Spinal cord (tissue), 10 donors: ENCODE data around the gene NTN3. TPM values are rescaled to one million over a fixed set of nuclear protein-coding genes. Genes with fewer than 3 reads are reported as not detected.

Experiments
- DNase-seq, 6 donors: peaks; one replicate each; pipeline versions ENCODE4 v3.0.0 to v3.0.0-alpha.2; 2013 to 2015; ENCODE audit warnings: low spot score in 6 of 6, low read depth in 4 of 6
- H3K27ac ChIP-seq: one replicate; pipeline ENCODE4 v1.5.1; 2013; ENCODE audit warnings: low read depth, low read length, control low read depth
- H3K27me3 ChIP-seq: one replicate; pipeline ENCODE4 v1.6.1; 2013; ENCODE audit warnings: low read length; ENCODE audit not compliant: control insufficient read depth, insufficient read depth
- H3K36me3 ChIP-seq: one replicate; pipeline ENCODE4 v1.6.1; 2013; ENCODE audit warnings: low read length; ENCODE audit not compliant: control insufficient read depth, insufficient read depth
- H3K4me1 ChIP-seq: one replicate; pipeline ENCODE4 v1.6.1; 2013; ENCODE audit warnings: low read length; ENCODE audit not compliant: control insufficient read depth, insufficient read depth
- H3K4me3 ChIP-seq: one replicate; pipeline ENCODE4 v1.5.1; 2013; ENCODE audit warnings: low read depth, low read length, control low read depth
- H3K9me3 ChIP-seq: one replicate; pipeline ENCODE4 v1.6.1; 2013; ENCODE audit warnings: low read length; ENCODE audit not compliant: control insufficient read depth, insufficient read depth
- WGBS: methylation state at CpG from one replicate; pipeline ENCODE4 v1.1.5; 2013; ENCODE audit warnings: missing lambda C conversion rate; ENCODE audit not compliant: insufficient coverage; 5-methylcytosine and 5-hydroxymethylcytosine counted together
- polyA plus RNA-seq, 2 donors: library from polyadenylated mRNA; unstranded; fragments of 120-200 nt; gene quantifications; one replicate each; pipeline ENCODE4 v1.2.1, GENCODE V29; 2013; ENCODE audit not compliant: insufficient read length in 2 of 2
- total RNA-seq, 2 donors: library from RNA; depleted of rRNA in 1 of 2; stranded (reverse); fragments of 120-200 nt in 1 of 2; fragments of >200 nt in 1 of 2; gene quantifications; one replicate each; pipeline versions ENCODE4 v1.2.3 to v1.2.4, GENCODE V29; 2013 to 2014
- donor health status: healthy.

NTN3 gene
- total and polyA plus RNA-seq, 4 donors, result 1.6 to 3.9 (median 3.0) TPM

GRCh38 chr16:2455081-2455845 is 15.8 kb upstream of the NTN3 start:
- no peak overlapping the region for H3K4me3 ChIP-seq
- DNase-seq, result no peak
- H3K9me3 ChIP-seq, result no peaks in the 10 kb centered on the region
- no peak overlapping the region for H3K27ac ChIP-seq
- H3K4me1 ChIP-seq, result peaks cover 17% of the 10 kb centered on the region
- no peaks in the 10 kb centered on the region for H3K27me3 ChIP-seq
- WGBS, result 98% methylated on average over 21 of the region's 28 CpGs
- peaks cover 83% of the 10 kb centered on the region for H3K36me3 ChIP-seq

GRCh38 chr16:2456551-2457153 is 14.4 kb upstream of the NTN3 start:
- Histone ChIP-seq H3K27ac (no peak overlapping the region), H3K4me3 (no peak overlapping the region), H3K4me1 (peaks cover 30% of the 10 kb centered on the region), H3K9me3 (no peaks in the 10 kb centered on the region), H3K36me3 (peaks cover 78% of the 10 kb centered on the region), H3K27me3 (no peaks in the 10 kb centered on the region)
- WGBS, result 97% methylated on average over 21 of the region's 21 CpGs
- DNase-seq, result no peak

- H3K36me3 ChIP-seq, result peaks cover 78% of the 10 kb centered on the region
- 70% methylated on average over 13 of the region's 13 CpGs for WGBS
- H3K27me3 ChIP-seq, result no peaks in the 10 kb centered on the region
- no peak overlapping the region for H3K4me3 ChIP-seq
- no peak for DNase-seq
- H3K9me3 ChIP-seq, result no peaks in the 10 kb centered on the region
- no peak overlapping the region for H3K27ac ChIP-seq
- H3K4me1 ChIP-seq, result peaks cover 30% of the 10 kb centered on the region
Measured at GRCh38 chr16:2457267-2457666, 13.8 kb upstream of the NTN3 start.

- H3K36me3 ChIP-seq, result peaks cover 82% of the 10 kb centered on the region
- H3K4me3 ChIP-seq, result no peak overlapping the region
- no peak for DNase-seq
- WGBS, result 82% methylated on average over 6 of the region's 7 CpGs
- H3K27ac ChIP-seq, result no peak overlapping the region
- no peaks in the 10 kb centered on the region for H3K9me3 ChIP-seq
- no peaks in the 10 kb centered on the region for H3K27me3 ChIP-seq
- H3K4me1 ChIP-seq, result peaks cover 30% of the 10 kb centered on the region
Measured at GRCh38 chr16:2457946-2458345, 13.2 kb upstream of the NTN3 start.

GRCh38 chr16:2458887-2459646 is 12.0 kb upstream of the NTN3 start:
- no peak for DNase-seq
- Histone ChIP-seq H3K36me3 (peaks cover 75% of the 10 kb centered on the region), H3K4me1 (peaks cover 30% of the 10 kb centered on the region), H3K27me3 (no peaks in the 10 kb centered on the region), H3K27ac (peak overlapping the region; percentile 47), H3K4me3 (peak overlapping the region; percentile 74), H3K9me3 (no peaks in the 10 kb centered on the region)
- 14% methylated on average over 17 of the region's 18 CpGs for WGBS

GRCh38 chr16:2459647-2460390 is 11.3 kb upstream of the NTN3 start, which contains the start of gene TEDC2:
TSS of gene TEDC2 (plus strand) at chr16:2460109. CDS start at chr16:2460145, 36 bp downstream.
- WGBS, result under 1% methylated on average over 63 of the region's 66 CpGs
- H3K4me1 ChIP-seq, result peaks cover 30% of the 10 kb centered on the region
- H3K27ac ChIP-seq, result peak within 1 kb of the TSS; percentile 47
- peaks cover 73% of the 10 kb centered on the region for H3K36me3 ChIP-seq
- DNase-seq, result peak; percentile 80 to 98 (median 92)
- no peaks in the 10 kb centered on the region for H3K9me3 ChIP-seq
- no peaks in the 10 kb centered on the region for H3K27me3 ChIP-seq
- H3K4me3 ChIP-seq, result peak within 1 kb of the TSS; percentile 74

- H3K27ac ChIP-seq, result no peak overlapping the region
- H3K4me1 ChIP-seq, result peaks cover 30% of the 10 kb centered on the region
- H3K4me3 ChIP-seq, result peak overlapping the region; percentile 74
- no peaks in the 10 kb centered on the region for H3K27me3 ChIP-seq
- H3K9me3 ChIP-seq, result no peaks in the 10 kb centered on the region
- no peak for DNase-seq
- WGBS, result 0% methylated on average over 19 of the region's 20 CpGs
- peaks cover 68% of the 10 kb centered on the region for H3K36me3 ChIP-seq
Measured at GRCh38 chr16:2460391-2460713, 10.7 kb upstream of the NTN3 start.

GRCh38 chr16:2460916-2461315 is 10.2 kb upstream of the NTN3 start:
- Histone ChIP-seq H3K4me3 (peak overlapping the region; percentile 74), H3K27ac (no peak overlapping the region), H3K4me1 (peaks cover 30% of the 10 kb centered on the region), H3K36me3 (peaks cover 62% of the 10 kb centered on the region), H3K27me3 (no peaks in the 10 kb centered on the region), H3K9me3 (no peaks in the 10 kb centered on the region)
- DNase-seq, result no peak
- WGBS, result 84% methylated on average over 13 of the region's 13 CpGs
